Fibroblast of villous mesenchyme (primary cell): ENCODE data around the gene SSH2. TPM values are rescaled to one million over a fixed set of nuclear protein-coding genes. Genes with fewer than 3 reads are reported as not detected.
"Not testable (repeated sequence)": the region's sequence is repeated elsewhere in the genome, so short reads cannot be mapped to it uniquely, and the experiment has no call there.

ENCODE experiments used
- DNase-seq: peaks from one replicate; pipeline ENCODE4 v3.0.0-alpha.2; 2010; ENCODE audit warnings: low read depth
- H3K4me3 ChIP-seq: 2 replicates; pipeline ENCODE4 v1.5.1; 2011; ENCODE audit warnings: low read depth, mild to moderate bottlenecking, low read length
- CTCF ChIP-seq: IDR thresholded peaks from 2 replicates; pipeline ENCODE4 v1.5.1; 2012; ENCODE audit warnings: low read depth, mild to moderate bottlenecking, low read length; ENCODE audit not compliant: insufficient read depth
- total RNA-seq: library from RNA; depleted of rRNA; stranded (reverse); fragments of >200 nt; gene quantifications from 2 replicates; pipeline ENCODE4 v1.2.3, GENCODE V29; 2012

The SSH2 gene
- total RNA-seq, 1 donor, result 19.0 TPM

GRCh38 chr17:29903471-29903870 is 26.6 kb downstream of the SSH2 start:
- TF ChIP-seq CTCF, result no peak
- DNase-seq, result no peak
- no peak overlapping the region for H3K4me3 ChIP-seq

GRCh38 chr17:29897136-29897535 is 32.9 kb downstream of the SSH2 start:
- not testable (repeated sequence) for H3K4me3 ChIP-seq, DNase-seq

GRCh38 chr17:29892201-29892600 is 37.8 kb downstream of the SSH2 start:
- TF ChIP-seq CTCF, result no peak
- H3K4me3 ChIP-seq, result no peak overlapping the region
- DNase-seq, result no peak

- no peak overlapping the region for H3K4me3 ChIP-seq
- no peak for TF ChIP-seq CTCF
- no peak for DNase-seq
Measured at GRCh38 chr17:29891131-29891530, 38.9 kb downstream of the SSH2 start.

- H3K4me3 ChIP-seq, result no peak overlapping the region
Measured at GRCh38 chr17:29885031-29885640, 44.9 kb downstream of the SSH2 start.

GRCh38 chr17:29883497-29883896 is 46.5 kb downstream of the SSH2 start:
- no peak overlapping the region for H3K4me3 ChIP-seq
- DNase-seq, result no peak
- no peak for TF ChIP-seq CTCF

More at GRCh38 chr17:29885031-29885640, 44.9 kb downstream of the SSH2 start:
- no peak for TF ChIP-seq CTCF
- DNase-seq, result no peak

- H3K4me3 ChIP-seq, result no peak overlapping the region
- no peak for DNase-seq
- TF ChIP-seq CTCF, result no peak
Measured at GRCh38 chr17:29881256-29881655, 48.8 kb downstream of the SSH2 start.

- no peak for DNase-seq
- no peak overlapping the region for H3K4me3 ChIP-seq
- TF ChIP-seq CTCF, result no peak
Measured at GRCh38 chr17:29880031-29880430, 50.0 kb downstream of the SSH2 start.
